ENCODE data around the gene SLC38A8.

The SLC38A8 gene

DNA sequence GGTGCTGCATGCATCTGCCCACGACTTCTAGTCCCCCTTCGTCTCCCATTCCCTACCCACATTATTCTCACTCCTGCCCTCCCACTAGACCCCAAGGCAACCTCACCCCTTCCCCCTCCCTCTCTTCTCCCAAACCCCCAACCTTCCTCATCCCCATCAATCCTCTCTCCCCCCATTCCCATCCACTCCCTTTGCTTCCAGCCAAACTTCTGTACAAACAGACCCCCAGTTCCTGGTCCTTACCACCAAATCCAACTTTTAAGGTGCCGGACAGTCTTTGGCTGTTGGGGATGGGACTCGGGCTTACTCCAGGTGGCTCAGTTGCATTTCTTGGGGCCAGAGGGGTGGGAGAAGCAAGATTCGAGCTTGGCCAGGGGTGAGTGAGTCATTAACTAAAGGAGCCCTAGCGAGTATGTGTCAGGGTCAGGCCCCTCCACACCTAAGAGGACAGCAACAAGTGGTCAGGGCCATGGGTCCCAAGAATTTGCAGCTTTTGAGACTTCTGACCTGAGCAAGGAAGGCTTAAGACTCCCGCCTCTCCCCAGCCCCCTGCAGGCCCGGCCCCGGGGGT, at the start of gene SLC38A8:
Gene SLC38A8, minus strand, starts transcription at position 488 of the 571 bp plus-strand sequence. CDS start 638 bp downstream, outside the sequence.
- no peak for DNase-seq

GRCh38 chr16:84091460-84091859, 48.9 kb upstream of the SLC38A8 start:
- no peak for DNase-seq

DNA sequence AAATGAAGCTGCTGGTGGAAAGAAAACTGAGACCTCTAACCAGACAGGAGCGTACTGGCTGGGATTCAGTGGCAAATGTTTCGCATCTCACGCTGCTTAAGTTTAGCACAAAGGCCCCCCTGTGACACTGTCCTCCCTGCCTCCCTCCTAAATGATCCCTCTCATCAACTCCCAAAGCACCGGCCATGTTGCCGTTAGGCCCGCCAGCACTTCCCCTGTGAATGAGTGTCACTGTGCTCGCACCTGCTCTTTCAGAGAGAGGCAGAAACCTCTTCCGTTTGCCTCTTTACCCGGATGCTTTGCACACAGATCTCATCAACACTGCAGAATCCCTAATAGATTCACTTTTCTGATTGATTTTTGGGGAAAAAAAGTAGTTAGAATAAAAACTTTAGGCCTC, 47.6 kb upstream of the SLC38A8 start:
- no peak for DNase-seq

- peak; percentile 74 for DNase-seq
Measured at GRCh38 chr16:84088695-84089395, 46.2 kb upstream of the SLC38A8 start.

- DNase-seq: no peak
Measured at GRCh38 chr16:84087466-84088151, 45.0 kb upstream of the SLC38A8 start.

DNA sequence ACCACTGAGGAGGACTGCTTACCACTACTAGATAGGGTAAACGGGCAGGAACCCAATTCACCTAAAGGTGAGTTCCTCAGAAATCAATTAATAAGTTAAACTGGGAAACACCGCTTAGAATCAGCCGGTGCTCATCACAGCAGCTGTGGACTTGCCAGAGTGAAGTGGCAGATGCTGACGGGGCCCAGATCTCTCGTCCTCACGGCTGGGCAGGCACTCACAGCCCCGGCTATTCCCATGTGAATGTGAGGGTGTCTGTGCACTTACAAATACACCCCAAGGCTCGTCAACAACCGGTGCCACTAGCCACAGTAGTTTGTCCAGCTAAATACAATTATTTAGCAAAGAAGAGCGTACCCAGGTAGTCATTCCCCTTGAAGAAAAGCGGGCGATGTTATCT, 44.4 kb upstream of the SLC38A8 start:
- DNase-seq: no peak

DNA sequence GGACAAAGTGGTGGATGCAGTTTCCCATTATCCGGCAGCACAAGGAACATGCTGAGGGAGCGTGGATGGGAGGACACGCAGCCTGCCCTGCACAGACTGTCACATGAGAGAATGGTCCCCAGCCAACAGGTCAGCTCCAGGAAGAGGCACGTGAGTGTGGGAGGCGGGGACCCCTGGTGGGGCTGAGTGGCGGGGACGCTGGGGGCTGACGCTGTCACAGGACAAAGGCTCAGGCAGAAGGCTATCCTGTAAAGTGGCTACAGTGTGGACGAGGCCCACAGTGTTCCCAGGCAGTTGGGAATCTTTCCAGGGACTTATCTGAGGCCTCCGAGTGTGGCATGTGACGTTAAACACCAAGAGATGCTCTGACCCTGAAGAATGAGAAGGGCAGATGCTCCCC, 43.7 kb upstream of the SLC38A8 start:
- no peak for DNase-seq

DNA sequence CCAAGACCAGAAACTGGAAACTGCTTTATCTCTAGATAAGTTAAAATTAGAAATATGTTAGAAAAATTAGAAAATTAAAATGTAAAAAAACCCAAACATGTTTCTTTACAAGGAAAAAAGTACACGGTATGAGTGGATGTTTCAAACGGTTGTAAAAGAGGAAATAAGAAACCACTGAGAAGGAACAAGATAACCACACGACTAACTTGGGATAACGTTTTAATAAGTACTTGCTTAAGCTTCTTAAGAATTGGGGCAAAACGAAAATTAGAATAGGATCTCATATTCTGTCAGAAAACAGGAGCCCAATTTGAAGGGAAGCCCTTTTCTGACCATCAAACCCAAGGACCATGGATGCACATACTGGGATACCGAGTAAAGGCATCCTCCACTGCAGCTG, 43.2 kb upstream of the SLC38A8 start:
- DNase-seq: no peak

DNA sequence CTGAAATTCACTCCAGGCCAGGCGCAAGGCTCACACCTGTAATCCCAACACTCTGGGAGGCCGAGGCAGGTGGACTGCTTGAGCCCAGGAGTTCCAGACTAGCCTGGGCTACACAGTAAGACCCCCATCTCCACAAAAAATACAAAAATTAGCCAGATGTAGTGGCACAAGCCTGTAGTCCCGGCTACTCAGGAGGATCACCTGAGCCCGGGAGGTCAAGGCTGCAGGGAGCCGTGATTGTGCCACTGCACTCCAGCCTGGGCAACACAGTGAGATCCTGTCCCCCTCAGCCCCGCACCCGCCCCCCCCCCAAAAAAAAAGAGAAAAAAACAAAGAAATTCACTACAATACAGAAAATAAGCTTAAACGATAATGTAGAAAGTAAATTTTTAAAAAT, 42.7 kb upstream of the SLC38A8 start:
- DNase-seq: no peak

DNA sequence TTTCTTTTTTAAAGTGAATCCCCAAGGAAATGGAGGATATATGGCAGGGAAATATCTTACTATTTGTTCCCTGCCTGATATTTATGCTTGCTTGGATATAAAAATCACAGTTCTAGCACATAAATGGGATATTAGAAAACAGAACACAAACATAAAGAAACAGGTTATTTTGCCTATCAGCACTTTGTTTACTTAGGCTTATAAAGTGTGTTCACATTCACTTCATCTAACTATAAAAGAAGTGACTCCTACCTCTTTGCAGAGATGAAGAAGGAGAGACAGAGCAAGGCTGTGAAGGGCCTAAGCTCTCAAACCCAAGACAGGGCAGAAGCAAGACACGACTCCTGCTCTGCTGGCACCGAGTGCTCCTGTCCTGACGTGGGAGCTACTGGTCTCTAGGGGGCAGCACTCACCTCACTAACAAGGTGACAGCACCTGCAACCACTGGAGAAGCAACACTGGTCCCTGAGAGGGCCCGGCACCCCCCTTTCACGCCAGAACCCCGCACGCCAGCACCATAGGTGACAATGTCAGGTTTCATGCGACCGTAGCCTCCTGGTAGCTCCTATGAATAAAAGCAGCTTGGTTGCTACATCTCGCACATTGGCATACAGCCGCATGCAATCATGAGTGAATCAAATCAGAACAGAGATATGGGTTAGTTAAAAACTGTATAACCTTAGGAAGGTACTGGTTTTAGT, 42.1 kb upstream of the SLC38A8 start:
- DNase-seq: peak; percentile 81

DNA sequence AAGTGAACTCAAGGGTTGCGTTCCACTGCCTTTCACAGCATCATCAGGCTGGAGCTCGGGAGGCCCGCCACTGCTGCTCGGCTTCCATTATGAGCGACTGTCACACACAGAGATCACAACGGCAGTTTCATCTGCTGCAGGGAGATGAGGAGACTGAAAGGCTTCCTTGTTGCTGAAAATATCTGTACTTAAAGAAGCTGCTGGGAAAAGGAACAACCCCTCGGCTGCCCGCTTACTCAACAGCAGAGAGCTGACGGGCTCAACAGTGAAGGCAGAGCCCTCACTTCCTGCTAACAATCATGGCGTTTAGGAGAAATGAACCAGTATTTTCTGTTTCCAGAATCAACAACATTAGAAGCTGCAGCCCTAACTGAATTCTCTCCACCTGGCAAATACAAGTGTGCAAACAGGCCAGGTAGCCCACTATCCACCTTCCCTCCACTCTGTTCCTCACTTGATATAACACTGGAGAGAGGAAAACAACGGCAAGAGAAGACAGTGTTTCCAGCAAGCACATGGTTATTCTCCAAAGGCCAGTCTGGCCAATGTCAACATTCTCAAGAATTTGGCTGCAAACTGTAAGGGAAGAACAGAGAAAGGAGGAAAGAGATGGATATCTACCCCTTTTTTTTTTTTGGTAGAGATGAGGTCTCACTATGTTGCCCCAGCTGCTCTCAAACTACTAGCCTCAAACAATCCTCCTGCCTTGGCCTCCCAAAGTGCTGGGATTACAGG, 40.4 kb upstream of the SLC38A8 start:
- DNase-seq: no peak

DNA sequence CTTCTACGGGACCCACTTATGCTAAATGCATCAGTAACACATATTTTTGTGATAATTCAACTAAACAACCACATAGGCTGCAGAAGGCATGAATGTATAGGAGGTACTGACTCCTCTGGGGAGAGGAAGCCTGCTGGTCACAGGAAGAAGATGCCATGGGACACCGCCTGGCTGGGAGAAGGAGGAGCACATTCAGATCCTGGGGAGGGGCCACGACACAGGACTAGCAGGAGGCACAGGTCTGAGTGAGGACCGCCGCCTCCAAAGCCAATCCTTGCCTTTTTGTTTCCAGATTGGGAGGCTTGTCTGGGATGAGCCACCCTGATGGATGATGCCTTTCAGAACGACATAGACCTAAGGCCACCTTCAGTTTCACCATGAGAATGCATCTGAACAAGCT, 39.5 kb upstream of the SLC38A8 start:
- DNase-seq: no peak

DNA sequence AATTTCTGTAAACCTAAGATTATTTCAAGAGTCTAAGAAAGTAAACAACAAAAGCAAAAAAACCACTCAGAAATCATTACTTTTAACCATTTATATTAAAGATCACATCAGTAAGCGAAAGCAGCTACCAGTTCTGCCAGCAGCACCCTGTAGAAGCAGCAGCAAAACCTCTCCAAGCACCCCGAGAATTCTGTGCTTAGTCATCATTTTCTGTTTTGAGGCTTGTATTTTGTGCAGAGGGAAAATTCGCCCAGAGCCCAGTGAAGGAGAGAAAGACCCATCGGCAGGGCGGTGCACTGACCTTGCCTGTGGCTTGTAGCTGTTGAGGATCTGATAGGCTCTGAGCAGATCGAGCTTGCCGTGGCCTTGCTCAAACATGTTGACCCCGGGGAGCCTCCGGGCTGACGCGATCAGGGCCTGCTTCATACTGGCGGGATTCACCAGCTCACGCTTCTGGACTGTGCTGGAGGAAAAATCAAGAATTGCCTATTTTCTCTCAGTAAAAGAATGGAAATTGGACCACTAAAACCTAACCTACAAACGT, 38.9 kb upstream of the SLC38A8 start:
- DNase-seq: no peak

- DNase-seq: no peak
Measured at GRCh38 chr16:84080813-84081212, 38.2 kb upstream of the SLC38A8 start.

GRCh38 chr16:84080378-84080777, 37.8 kb upstream of the SLC38A8 start:
- no peak for DNase-seq

- no peak for DNase-seq
Measured at GRCh38 chr16:84079664-84080063, 37.1 kb upstream of the SLC38A8 start.

- no peak for DNase-seq
Measured at GRCh38 chr16:84075376-84075775, 32.8 kb upstream of the SLC38A8 start.

- DNase-seq: no peak
Measured at GRCh38 chr16:84074721-84075120, 32.1 kb upstream of the SLC38A8 start.

GRCh38 chr16:84072014-84072413, 29.4 kb upstream of the SLC38A8 start:
- no peak for DNase-seq

DNA sequence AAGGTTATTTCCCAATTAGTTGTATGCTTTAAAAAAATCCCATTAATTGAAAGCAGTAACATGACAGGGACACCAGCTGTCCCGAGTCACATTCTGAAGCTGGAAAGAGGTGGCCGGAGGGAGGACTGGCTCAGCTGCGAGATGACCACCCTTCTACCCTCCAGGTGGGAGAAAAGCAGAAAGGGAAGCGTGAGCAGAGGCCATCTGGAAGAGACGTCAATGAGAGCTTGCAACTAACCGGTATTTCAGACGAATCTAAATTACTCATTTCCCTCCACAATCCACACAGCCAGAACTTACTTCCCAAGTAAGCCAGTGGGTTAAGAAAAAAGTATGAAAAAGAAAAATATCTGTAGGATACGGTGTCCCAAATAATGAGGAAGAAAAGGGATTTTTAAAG, 28.5 kb upstream of the SLC38A8 start:
- no peak for DNase-seq

DNA sequence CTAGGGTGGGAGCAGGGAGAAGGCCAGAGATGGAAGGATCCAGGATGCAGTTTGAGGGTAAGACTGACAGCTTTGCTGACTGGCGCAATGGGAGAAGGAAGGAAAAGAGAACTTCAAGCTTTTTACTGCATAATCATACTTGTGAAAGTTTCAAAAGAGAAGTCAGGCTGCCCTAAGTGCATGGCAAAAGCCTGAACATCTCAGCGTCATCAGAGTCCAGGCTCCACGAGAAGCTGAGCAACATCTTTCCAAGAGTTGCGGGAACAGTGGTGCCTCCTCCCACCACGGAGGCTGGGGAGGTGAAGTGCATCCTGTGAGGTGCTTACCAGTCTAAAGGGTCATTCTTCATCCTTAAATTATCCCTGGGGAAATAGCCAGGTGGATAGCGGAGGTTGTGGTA, 26.9 kb upstream of the SLC38A8 start:
- no peak for DNase-seq

DNA sequence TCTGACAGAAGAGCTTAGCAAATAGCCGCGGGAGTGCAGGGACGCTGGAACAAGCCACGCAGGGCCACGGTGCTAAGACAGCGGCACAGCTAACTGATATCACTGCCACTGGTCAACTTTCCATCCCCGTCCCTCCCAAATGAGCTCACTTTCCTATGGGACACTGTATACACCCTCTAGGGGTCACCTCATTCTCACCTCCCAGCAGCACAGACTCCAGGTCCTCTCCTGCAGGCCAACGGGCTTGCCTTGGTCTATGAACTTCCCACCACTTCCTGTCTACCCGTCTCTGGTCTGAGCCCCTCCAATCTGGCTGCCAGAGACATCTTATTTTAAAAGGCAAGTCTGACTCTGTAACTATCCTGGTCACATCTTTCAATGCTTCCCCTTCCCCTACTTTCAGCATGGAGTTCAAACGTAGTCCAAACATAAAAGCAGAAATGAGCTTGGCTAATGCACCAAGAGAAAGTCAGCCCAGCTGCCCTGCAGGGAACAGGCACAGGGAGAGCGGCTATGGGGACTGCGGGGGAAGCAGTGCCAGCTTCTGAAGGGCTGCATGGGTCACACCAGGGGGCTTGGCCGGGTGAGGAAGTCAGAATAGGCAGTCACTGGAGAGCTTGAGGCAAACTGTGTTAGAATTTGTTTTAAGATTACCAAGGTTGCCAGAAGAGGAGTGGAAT, 26.3 kb upstream of the SLC38A8 start:
- DNase-seq: no peak

All from activated CD8-positive, alpha-beta memory T cell treated with anti-CD3 and anti-CD28 coated beads for 24 hours (primary cell).